ENCODE measurements around the gene BORA. TPM values are rescaled to one million over a fixed set of nuclear protein-coding genes. Genes with fewer than 3 reads are reported as not detected.

Gene BORA
- total RNA-seq, 1 experiment from 2014 or later = 12.3 TPM

DNA sequence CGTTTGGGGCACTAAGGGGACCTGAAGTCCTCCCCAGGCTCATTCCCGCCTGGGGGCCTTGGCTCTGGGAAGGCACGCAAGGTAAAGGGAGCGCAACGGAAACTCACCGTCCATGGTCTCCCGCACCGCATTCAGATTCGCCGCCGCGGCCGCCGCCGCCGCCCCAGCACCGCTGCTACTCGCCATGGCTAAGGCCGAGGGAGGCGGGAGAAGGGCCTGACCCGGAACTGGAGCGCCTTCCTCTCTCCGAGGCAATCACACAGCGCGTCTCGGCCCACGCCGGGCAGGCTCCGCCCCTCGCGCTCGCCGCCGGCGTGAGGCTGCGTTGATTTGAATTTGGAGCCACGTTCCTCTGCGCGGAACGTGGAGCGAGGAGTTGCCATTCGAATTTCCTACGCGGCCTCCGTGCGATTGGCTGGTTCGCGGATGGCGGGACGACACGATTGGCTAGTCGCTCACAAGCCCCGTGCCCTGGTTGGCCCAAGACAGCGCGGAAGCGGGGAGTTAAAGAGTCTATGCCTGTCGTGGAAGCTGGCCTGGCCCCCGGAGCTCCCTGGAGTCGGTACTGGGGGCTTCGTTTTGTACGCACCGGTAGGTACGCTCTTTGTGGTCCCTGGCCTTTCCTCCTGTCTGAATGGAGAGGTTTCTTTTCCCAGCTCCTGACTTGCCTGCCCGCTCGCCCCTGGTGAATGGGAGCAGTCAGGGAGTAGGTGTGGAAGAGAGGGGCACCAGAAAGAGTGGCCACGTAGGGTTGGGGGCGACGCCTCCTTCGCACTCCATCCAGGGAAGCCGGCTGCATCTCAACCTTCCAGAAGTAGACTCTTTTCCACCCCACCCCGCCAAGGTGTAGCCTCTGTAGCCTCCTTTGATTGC, at the start of gene BORA, which contains the start of gene MZT1 (continued):
- peak; percentile 81; the same call in 1 of the 2 replicates for TF ChIP-seq ZBTB43 (CRISPR knock-in tag; IDR thresholded peaks at IDR 0.05)
- peak; percentile 88; the same call in 1 of the 2 replicates for TF ChIP-seq CBFB (CRISPR knock-in tag; IDR thresholded peaks at IDR 0.05; ENCODE audit: low read depth)
- TF ChIP-seq, protein P1, sequence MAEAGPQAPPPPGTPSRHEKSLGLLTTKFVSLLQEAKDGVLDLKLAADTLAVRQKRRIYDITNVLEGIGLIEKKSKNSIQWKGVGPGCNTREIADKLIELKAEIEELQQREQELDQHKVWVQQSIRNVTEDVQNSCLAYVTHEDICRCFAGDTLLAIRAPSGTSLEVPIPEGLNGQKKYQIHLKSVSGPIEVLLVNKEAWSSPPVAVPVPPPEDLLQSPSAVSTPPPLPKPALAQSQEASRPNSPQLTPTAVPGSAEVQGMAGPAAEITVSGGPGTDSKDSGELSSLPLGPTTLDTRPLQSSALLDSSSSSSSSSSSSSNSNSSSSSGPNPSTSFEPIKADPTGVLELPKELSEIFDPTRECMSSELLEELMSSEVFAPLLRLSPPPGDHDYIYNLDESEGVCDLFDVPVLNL (CRISPR knock-in tag; IDR thresholded peaks at IDR 0.05; ENCODE audit: borderline replicate concordance, low read depth) = peak; percentile 80
- TF ChIP-seq, protein P2, sequence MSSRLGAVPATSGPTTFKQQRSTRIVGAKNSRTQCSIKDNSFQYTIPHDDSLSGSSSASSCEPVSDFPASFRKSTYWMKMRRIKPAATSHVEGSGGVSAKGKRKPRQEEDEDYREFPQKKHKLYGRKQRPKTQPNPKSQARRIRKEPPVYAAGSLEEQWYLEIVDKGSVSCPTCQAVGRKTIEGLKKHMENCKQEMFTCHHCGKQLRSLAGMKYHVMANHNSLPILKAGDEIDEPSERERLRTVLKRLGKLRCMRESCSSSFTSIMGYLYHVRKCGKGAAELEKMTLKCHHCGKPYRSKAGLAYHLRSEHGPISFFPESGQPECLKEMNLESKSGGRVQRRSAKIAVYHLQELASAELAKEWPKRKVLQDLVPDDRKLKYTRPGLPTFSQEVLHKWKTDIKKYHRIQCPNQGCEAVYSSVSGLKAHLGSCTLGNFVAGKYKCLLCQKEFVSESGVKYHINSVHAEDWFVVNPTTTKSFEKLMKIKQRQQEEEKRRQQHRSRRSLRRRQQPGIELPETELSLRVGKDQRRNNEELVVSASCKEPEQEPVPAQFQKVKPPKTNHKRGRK (CRISPR knock-in tag; IDR thresholded peaks at IDR 0.05; ENCODE audit: borderline replicate concordance) = no peak
- TF ChIP-seq ZNF425 (CRISPR knock-in tag; conservative IDR thresholded peaks at IDR 0.05) = no peak
- no peak for TF ChIP-seq ATF3 (CRISPR knock-in tag; conservative IDR thresholded peaks at IDR 0.05)
- peak; percentile 90; the same call in 1 of the 2 replicates for TF ChIP-seq E2F5 (CRISPR knock-in tag; IDR thresholded peaks at IDR 0.05)
- no peak for TF ChIP-seq MXD4 (CRISPR knock-in tag; IDR thresholded peaks at IDR 0.05; ENCODE audit: borderline replicate concordance)
- peak; percentile 46; the same call in 1 of the 2 replicates for TF ChIP-seq USF2 (CRISPR knock-in tag; IDR thresholded peaks at IDR 0.05)
- peak; percentile 98 for TF ChIP-seq TP53 (CRISPR knock-in tag; IDR thresholded peaks at IDR 0.05)
- no peak for TF ChIP-seq GTF2I (CRISPR knock-in tag; conservative IDR thresholded peaks at IDR 0.05)
- TF ChIP-seq, protein P3, sequence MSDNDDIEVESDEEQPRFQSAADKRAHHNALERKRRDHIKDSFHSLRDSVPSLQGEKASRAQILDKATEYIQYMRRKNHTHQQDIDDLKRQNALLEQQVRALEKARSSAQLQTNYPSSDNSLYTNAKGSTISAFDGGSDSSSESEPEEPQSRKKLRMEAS (CRISPR knock-in tag; IDR thresholded peaks at IDR 0.05) = peak; percentile 98
- peak; percentile 65 for TF ChIP-seq SP1 (CRISPR knock-in tag; conservative IDR thresholded peaks at IDR 0.05)
- no peak for TF ChIP-seq CDX4 (CRISPR knock-in tag; IDR thresholded peaks at IDR 0.05; ENCODE audit: borderline replicate concordance)
- peak; percentile 77; the same call in 1 of the 2 replicates for TF ChIP-seq FOXP4 (CRISPR knock-in tag; IDR thresholded peaks at IDR 0.05)
- TF ChIP-seq SMAD4 (CRISPR knock-in tag; IDR thresholded peaks at IDR 0.05) = no peak; the same call in 1 of the 2 replicates
- TF ChIP-seq ZNF423 (CRISPR knock-in tag; IDR thresholded peaks at IDR 0.05) = no peak
- TF ChIP-seq FOXK1 (CRISPR knock-in tag; IDR thresholded peaks at IDR 0.05) = peak; percentile 87
- peak; percentile 76; the same call in 1 of the 2 replicates for TF ChIP-seq NR2C2 (CRISPR knock-in tag; IDR thresholded peaks at IDR 0.05)
- TF ChIP-seq ZNF416 (CRISPR knock-in tag; IDR thresholded peaks at IDR 0.05) = no peak
- no peak for TF ChIP-seq SOX15 (CRISPR knock-in tag; IDR thresholded peaks at IDR 0.05)
- TF ChIP-seq, protein P4, sequence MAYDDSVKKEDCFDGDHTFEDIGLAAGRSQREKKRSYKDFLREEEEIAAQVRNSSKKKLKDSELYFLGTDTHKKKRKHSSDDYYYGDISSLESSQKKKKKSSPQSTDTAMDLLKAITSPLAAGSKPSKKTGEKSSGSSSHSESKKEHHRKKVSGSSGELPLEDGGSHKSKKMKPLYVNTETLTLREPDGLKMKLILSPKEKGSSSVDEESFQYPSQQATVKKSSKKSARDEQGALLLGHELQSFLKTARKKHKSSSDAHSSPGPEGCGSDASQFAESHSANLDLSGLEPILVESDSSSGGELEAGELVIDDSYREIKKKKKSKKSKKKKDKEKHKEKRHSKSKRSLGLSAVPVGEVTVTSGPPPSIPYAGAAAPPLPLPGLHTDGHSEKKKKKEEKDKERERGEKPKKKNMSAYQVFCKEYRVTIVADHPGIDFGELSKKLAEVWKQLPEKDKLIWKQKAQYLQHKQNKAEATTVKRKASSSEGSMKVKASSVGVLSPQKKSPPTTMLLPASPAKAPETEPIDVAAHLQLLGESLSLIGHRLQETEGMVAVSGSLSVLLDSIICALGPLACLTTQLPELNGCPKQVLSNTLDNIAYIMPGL (CRISPR knock-in tag; IDR thresholded peaks at IDR 0.05) = peak; percentile 58; the same call in 1 of the 2 replicates

Measured in WTC11 (cell line).